ENCODE results near the gene FBN1. TPM values are rescaled to one million over a fixed set of nuclear protein-coding genes. Genes with fewer than 3 reads are reported as not detected.

Gene FBN1
- total RNA-seq, 2 donors from 2014 or later = 12.1 to 81.9 TPM

GRCh38 chr15:48472756-48473155 is 172.8 kb downstream of the FBN1 start:
- intact Hi-C loops (cut with DNase I) = no loop called here
- Histone ChIP-seq H3K27me3 (replicated peaks; ENCODE audit: insufficient read depth) (no peaks in the 10 kb centered on the region), H3K27ac (no peak overlapping the region), H3K9me3 (no peaks in the 10 kb centered on the region), H3K36me3 (no peaks in the 10 kb centered on the region), H3K4me1 (replicated peaks) (no peaks in the 10 kb centered on the region), H3K4me3 (no peak overlapping the region)
- DNase-seq (ENCODE audit: low spot score) = no peak
- no peak for TF ChIP-seq CTCF (IDR thresholded peaks at IDR 0.05)
- no peak for TF ChIP-seq POLR2AphosphoS5 (IDR thresholded peaks at IDR 0.05)
- no peak for TF ChIP-seq POLR2A (IDR thresholded peaks at IDR 0.05)
- WGBS = 76% methylated on average over 2 of the region's 2 CpGs

GRCh38 chr15:48471073-48471472 is 174.4 kb downstream of the FBN1 start:
- Histone ChIP-seq H3K9me3 (no peaks in the 10 kb centered on the region), H3K4me1 (replicated peaks) (no peaks in the 10 kb centered on the region), H3K27ac (no peak overlapping the region), H3K36me3 (no peaks in the 10 kb centered on the region), H3K27me3 (replicated peaks; ENCODE audit: insufficient read depth) (no peaks in the 10 kb centered on the region), H3K4me3 (no peak overlapping the region)
- WGBS = 88% methylated on average over 5 of the region's 5 CpGs
- intact Hi-C loops (cut with DNase I) = no loop called here
- DNase-seq (ENCODE audit: low spot score) = no peak
- TF ChIP-seq POLR2AphosphoS5 (IDR thresholded peaks at IDR 0.05) = peak; percentile 8
- TF ChIP-seq POLR2A (IDR thresholded peaks at IDR 0.05) = no peak

- Histone ChIP-seq H3K4me1 (replicated peaks) (no peaks in the 10 kb centered on the region), H3K27me3 (replicated peaks; ENCODE audit: insufficient read depth) (no peaks in the 10 kb centered on the region), H3K4me3 (no peak overlapping the region), H3K9me3 (no peaks in the 10 kb centered on the region), H3K27ac (no peak overlapping the region), H3K36me3 (no peaks in the 10 kb centered on the region)
- DNase-seq (ENCODE audit: low spot score) = no peak
- TF ChIP-seq CTCF (IDR thresholded peaks at IDR 0.05) (no peak), POLR2A (IDR thresholded peaks at IDR 0.05) (no peak), POLR2AphosphoS5 (IDR thresholded peaks at IDR 0.05) (no peak)
- intact Hi-C loops (cut with DNase I) = no loop called here
- WGBS = 94% methylated on average over 4 of the region's 4 CpGs
These were observed 175.4 kb downstream of the FBN1 start for GRCh38 chr15:48470096-48470495.

- no peak overlapping the region for H3K27ac ChIP-seq
These were observed 175.8 kb downstream of the FBN1 start for GRCh38 chr15:48469681-48470080.

GRCh38 chr15:48469271-48469670 is 176.2 kb downstream of the FBN1 start:
- no peak overlapping the region for H3K4me3 ChIP-seq
- TF ChIP-seq POLR2A (IDR thresholded peaks at IDR 0.05) = no peak
- TF ChIP-seq CTCF (IDR thresholded peaks at IDR 0.05) = no peak
- TF ChIP-seq POLR2AphosphoS5 (IDR thresholded peaks at IDR 0.05) = no peak
- H3K9me3 ChIP-seq = no peaks in the 10 kb centered on the region
- no peaks in the 10 kb centered on the region for H3K27me3 ChIP-seq (replicated peaks; ENCODE audit: insufficient read depth)
- 92% methylated on average over 6 of the region's 6 CpGs for WGBS
- intact Hi-C loops (cut with DNase I) = no loop called here
- H3K4me1 ChIP-seq (replicated peaks) = no peaks in the 10 kb centered on the region
- DNase-seq (ENCODE audit: low spot score) = no peak
- no peaks in the 10 kb centered on the region for H3K36me3 ChIP-seq
- H3K27ac ChIP-seq = no peak overlapping the region

More at GRCh38 chr15:48469681-48470080, 175.8 kb downstream of the FBN1 start:
- TF ChIP-seq CTCF (IDR thresholded peaks at IDR 0.05) (no peak), POLR2AphosphoS5 (IDR thresholded peaks at IDR 0.05) (no peak), POLR2A (IDR thresholded peaks at IDR 0.05) (no peak)
- intact Hi-C loops (cut with DNase I) = no loop called here
- Histone ChIP-seq H3K4me1 (replicated peaks) (no peaks in the 10 kb centered on the region), H3K4me3 (no peak overlapping the region), H3K9me3 (no peaks in the 10 kb centered on the region), H3K27me3 (replicated peaks; ENCODE audit: insufficient read depth) (no peaks in the 10 kb centered on the region), H3K36me3 (no peaks in the 10 kb centered on the region)
- no peak for DNase-seq (ENCODE audit: low spot score)
- 86% methylated on average over 5 of the region's 5 CpGs for WGBS
